K562 (cell line): ENCODE results near the gene AFF3. TPM values are rescaled to one million over a fixed set of nuclear protein-coding genes. Genes with fewer than 3 reads are reported as not detected.

Experiments
- ATAC-seq: fragments of 200-7000 bp; cut with Tn5 transposase; 3 replicates; pipeline ENCODE4 v1.9.1; 2020; ENCODE audit warnings: moderate library complexity
- BruUV-seq: library from RNA; stranded (reverse); fragments of 400-500 nt; replicated peaks from 2 replicates; lab custom pipeline; 2021; lab: Mats Ljungman, UMichigan
- CTCF ChIA-PET: fragments of 300-600 bp; formaldehyde crosslinking; extraction: SDS; loops from one replicate; lab custom pipeline; 2021; ENCODE audit warnings: low intra/inter-chr PET ratio; lab: Yijun Ruan, JAX
- POLR2A ChIA-PET: fragments of 300-600, 350-650 bp; sonication (Branson Sonifier 250); formaldehyde crosslinking; extraction: SDS; loops from one replicate; lab custom pipeline; 2021; ENCODE audit warnings: antibody characterized with exemption, inconsistent platforms; lab: Yijun Ruan, JAX
- DNase-seq, 4 experiments: peaks; one replicate each; pipeline versions ENCODE4 v3.0.0 to v3.0.0-alpha.2; 2011 to 2018; ENCODE audit warnings: low spot score in 3 of 4, mixed read lengths in 3 of 4; ENCODE audit errors: extremely low read depth in 1 of 4
- FAIRE-seq: peaks from 2 replicates; lab custom pipeline; 2011; peaks lifted over from hg19 to GRCh38; lab: Jason Lieb, UNC
- H2AFZ ChIP-seq: 2 replicates; pipeline ENCODE4 v1.6.0; 2011; ENCODE audit warnings: low read depth, low read length, control low read depth, inconsistent platforms
- H3K27ac ChIP-seq: fragments of 200-600 bp; 3 replicates; pipeline ENCODE4 v1.8.0; 2011; ENCODE audit warnings: low read depth, mild to moderate bottlenecking, control low read depth, inconsistent platforms, low read length, moderate library complexity, mixed read lengths; ENCODE audit errors: extremely low read depth
- H3K27me3 ChIP-seq, 2 experiments: fragments of 300-600 bp in 1 of 2; 2 replicates in 1 of 2; 3 replicates in 1 of 2; pipeline versions ENCODE4 v1.6.0 to v1.8.0; 2011; ENCODE audit warnings: inconsistent platforms in 2 of 2, low read length in 2 of 2, mild to moderate bottlenecking in 1 of 2, mixed read lengths in 1 of 2, moderate library complexity in 1 of 2; ENCODE audit not compliant: control insufficient read depth in 2 of 2, insufficient read depth in 2 of 2
- H3K36me3 ChIP-seq: fragments of 300-600 bp; 3 replicates; pipeline ENCODE4 v1.8.0; 2011; ENCODE audit warnings: mild to moderate bottlenecking, low read length, inconsistent platforms; ENCODE audit not compliant: control insufficient read depth, insufficient read depth
- H3K4me1 ChIP-seq, 2 experiments: fragments of 200-600 bp in 1 of 2; replicated peaks in 1 of 2; 2 replicates in 1 of 2; 3 replicates in 1 of 2; pipeline versions ENCODE4 v1.5.1 to v1.8.0; 2011; ENCODE audit warnings: inconsistent platforms in 2 of 2, low read length in 2 of 2, mild to moderate bottlenecking in 1 of 2, mixed read lengths in 1 of 2, moderate library complexity in 1 of 2; ENCODE audit not compliant: control insufficient read depth in 2 of 2, insufficient read depth in 2 of 2
- H3K4me2 ChIP-seq: 2 replicates; pipeline ENCODE4 v1.6.1; 2011; ENCODE audit warnings: low read length, control low read depth, inconsistent platforms, mixed read lengths; ENCODE audit not compliant: insufficient read depth
- H3K4me3 ChIP-seq: fragments of 200-600 bp; sonication (generic), shearing (Covaris generic); 2 replicates; pipeline ENCODE4 v1.5.1; 2016; ENCODE audit warnings: control low read depth, inconsistent platforms
- H3K79me2 ChIP-seq: fragments of 200-600 bp; 3 replicates; pipeline ENCODE4 v1.8.0; 2011; ENCODE audit warnings: low read length, inconsistent platforms; ENCODE audit not compliant: control insufficient read depth, insufficient read depth
- H3K9ac ChIP-seq, 2 experiments: 2 replicates each; pipeline versions ENCODE4 v1.6.0 to v1.6.1; 2011; ENCODE audit warnings: low read depth in 2 of 2, low read length in 2 of 2, control low read depth in 1 of 2, inconsistent platforms in 1 of 2, mild to moderate bottlenecking in 1 of 2, mixed read lengths in 1 of 2; ENCODE audit not compliant: insufficient read depth in 1 of 2
- H3K9me1 ChIP-seq: one replicate; pipeline ENCODE4 v1.6.0; 2011; ENCODE audit warnings: inconsistent platforms, mild to moderate bottlenecking, low read length, moderate library complexity; ENCODE audit not compliant: control insufficient read depth, insufficient read depth
- H3K9me3 ChIP-seq: replicated peaks from 2 replicates; pipeline ENCODE4 v1.5.1; 2011; ENCODE audit warnings: low read depth, low read length, inconsistent platforms; ENCODE audit not compliant: control insufficient read depth, insufficient read depth
- H4K20me1 ChIP-seq: replicated peaks from 2 replicates; pipeline ENCODE4 v1.6.1; 2011; ENCODE audit warnings: low read length, inconsistent platforms, mixed read lengths; ENCODE audit not compliant: control insufficient read depth, insufficient read depth
- ARID1B ChIP-seq: fragments of 450-650 bp; IDR thresholded peaks from 2 replicates; pipeline ENCODE4 v1.6.1; 2016; ENCODE audit warnings: antibody characterized with exemption, mild to moderate bottlenecking, inconsistent platforms
- GABPB1 ChIP-seq: sonication (generic); formaldehyde crosslinking; IDR thresholded peaks from 2 replicates; pipeline ENCODE4 v1.8.0; 2022; ENCODE audit warnings: mild to moderate bottlenecking, missing genetic modification reagents
- HBP1 ChIP-seq: fragments of 450-650 bp; formaldehyde crosslinking; IDR thresholded peaks from 2 replicates; pipeline ENCODE4 v1.4.0; 2022; ENCODE audit warnings: missing genetic modification characterization
- PTRF ChIP-seq: fragments of 450-650 bp; IDR thresholded peaks from 2 replicates; pipeline ENCODE4 v1.6.1; 2016; ENCODE audit warnings: mild to moderate bottlenecking, missing genetic modification characterization, missing compliant biosample characterization
- TAF9B ChIP-seq: fragments of 450-650 bp; IDR thresholded peaks from 2 replicates; pipeline ENCODE4 v1.6.1; 2018; ENCODE audit warnings: mild to moderate bottlenecking; ENCODE audit not compliant: partially characterized antibody
- ZNF140 ChIP-seq: fragments of 250-450 bp; sonication (Bioruptor Pico); IDR thresholded peaks from 2 replicates; pipeline ENCODE4 v1.8.0; 2021; ENCODE audit warnings: moderate library complexity, mild to moderate bottlenecking, inconsistent platforms
- ZNF311 ChIP-seq: fragments of 250-450 bp; sonication (Bioruptor Pico); IDR thresholded peaks from 2 replicates; pipeline ENCODE4 v1.4.0; 2020; ENCODE audit warnings: mild to moderate bottlenecking, moderate library complexity
- WGBS: fragments of 100-300 bp; shearing (Covaris generic); methylation state at CpG from one replicate; pipeline ENCODE4 v1.1.6; 2016; ENCODE audit warnings: low coverage, mixed read lengths; ENCODE audit not compliant: insufficient coverage; ENCODE audit errors: missing lambda C conversion rate; 5-methylcytosine and 5-hydroxymethylcytosine counted together
- in situ Hi-C: fragments of 300-500 bp; cut with MboI; formaldehyde crosslinking; loops from 4 replicates; pipeline ENCODE4 v1.15.0; 2018; ENCODE audit warnings: inconsistent platforms, mixed read lengths
- intact Hi-C: fragments of 100-400 bp; cut with micrococcal nuclease; formaldehyde crosslinking; loops from 2 replicates; pipeline ENCODE4 v1.14.2; 2022
- polyA plus RNA-seq, 8 experiments: library from polyadenylated mRNA; depleted of rRNA in 4 of 8; stranded (reverse) in 5 of 8; unstranded in 3 of 8; fragments of >200 nt; fragmentation: Nextera tagmentation in 2 of 8; fragmentation: Illumina TruSeq in 1 of 8; extraction: Ambion mirVana in 2 of 8; extraction: Trizol in 1 of 8; gene quantifications; 2 replicates each; pipeline versions ENCODE4 v1.2.1 to v1.2.3, GENCODE V29; 2011 to 2014; ENCODE audit warnings: inconsistent platforms in 1 of 8, missing spikeins in 1 of 8
- total RNA-seq, 7 experiments: library from RNA; depleted of rRNA in 6 of 7; stranded (reverse); fragments of >200 nt in 6 of 7; fragmentation: Illumina TruSeq in 2 of 7; extraction: Trizol in 2 of 7; gene quantifications; 2 replicates each; pipeline versions ENCODE4 v1.2.1 to v1.2.3, GENCODE V29; 2011 to 2021; ENCODE audit warnings: low replicate concordance in 1 of 7

AFF3 gene
- total and polyA plus RNA-seq, 9 of the 15 experiments (the other 6 are each of a cell fraction or from before 2014, with no cell fraction given) = 0.02 to 0.11 TPM; not detected in 7

DNA sequence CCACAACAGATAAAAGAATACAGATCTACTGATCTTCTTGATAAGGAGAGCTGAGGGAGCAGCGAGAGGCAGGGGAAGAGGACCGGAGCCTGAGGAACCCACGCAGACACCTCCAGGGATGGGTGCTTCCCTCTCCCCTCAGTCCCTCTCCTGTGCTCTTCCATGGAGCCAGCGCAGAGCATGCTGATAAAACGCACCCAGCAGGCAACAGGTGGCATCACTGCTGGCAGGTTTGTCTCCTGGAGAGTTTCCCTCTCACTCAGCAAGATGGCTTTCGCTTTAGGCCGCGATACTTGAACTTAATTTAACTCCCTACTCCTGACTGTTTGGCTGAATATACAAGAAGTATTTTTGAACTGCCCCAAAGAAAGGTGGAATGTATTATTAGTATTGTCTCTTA, 489.5 kb downstream of the AFF3 start (continued):
- TF ChIP-seq ZNF311 (CRISPR knock-in tag) = no peak

GRCh38 chr2:99651930-99652670, 490.3 kb downstream of the AFF3 start:
- WGBS = 3% methylated on average over 9 of the region's 9 CpGs
- CTCF ChIA-PET = no interaction called here
- Histone ChIP-seq H3K27me3 (peaks cover 13 to 33% of the 10 kb centered on the region in 2 experiments), H3K27ac (no peak overlapping the region), H4K20me1 (no peaks in the 10 kb centered on the region), H3K9ac (no peak overlapping the region), H2AFZ (no peak overlapping the region), H3K4me2 (no peak overlapping the region), H3K9me3 (no peaks in the 10 kb centered on the region), H3K36me3 (no peaks in the 10 kb centered on the region)
- intact Hi-C loops = no loop called here
- no TSS peak for BruUV-seq
- FAIRE-seq (no peak), DNase-seq (no peak)
- TF ChIP-seq ZNF140 (CRISPR knock-in tag) (no peak), PTRF (tag) (no peak), HBP1 (CRISPR knock-in tag) (no peak), GABPB1 (CRISPR knock-in tag) (no peak), TAF9B (no peak), ARID1B (no peak)
- TF ChIP-seq, all 486 proteins: peak for 0
- in situ Hi-C loops = no loop called here
- H3K4me1 ChIP-seq = no peaks in the 10 kb centered on the region
- H3K79me2 ChIP-seq = no peaks in the 10 kb centered on the region
- no peaks in the 10 kb centered on the region for H3K9me1 ChIP-seq
- POLR2A ChIA-PET = interaction anchor here (1.2 kb wide), 1 partner anchor 76 kb away, joined by 6 read pairs; no protein-coding TSS in a partner anchor
- ATAC-seq = no peak
- H3K4me3 ChIP-seq = no peak overlapping the region
